MM.1S (cell line): Measurements from ENCODE around the gene DUOXA2.

ENCODE experiments used
- CTCF ChIP-seq: fragments of 300-600 bp; sonication (generic); IDR thresholded peaks from 2 replicates; pipeline ENCODE4 v1.5.1; 2016; ENCODE audit warnings: antibody characterized with exemption, low read length, mixed read lengths
- EZH2 ChIP-seq: fragments of 300-600 bp; sonication (generic); optimal IDR thresholded peaks from 2 replicates; pipeline ENCODE3; 2017; ENCODE audit warnings: low read depth, mild to moderate bottlenecking, antibody characterized with exemption, low read length, mixed read lengths
- EZH2phosphoT487 ChIP-seq: fragments of 300-600 bp; sonication (generic); IDR thresholded peaks from 2 replicates; pipeline ENCODE4 v1.6.1; 2018; ENCODE audit warnings: antibody characterized with exemption, low read length

- TF ChIP-seq EZH2: no peak
- TF ChIP-seq CTCF: no peak
- TF ChIP-seq EZH2phosphoT487: no peak
Measured at GRCh38 chr15:45091161-45091560, 23.0 kb upstream of the DUOXA2 start.
